Right lobe of liver (tissue), 6 donors: ENCODE data around the gene AMIGO1. TPM values are rescaled to one million over a fixed set of nuclear protein-coding genes. Genes with fewer than 3 reads are reported as not detected.

ENCODE experiments used
- ATAC-seq, 4 donors: fragments of 200-7000 bp; cut with Tn5 transposase; one replicate each; pipeline ENCODE4 v1.9.1; 2020; ENCODE audit warnings: mild to moderate bottlenecking in 4 of 4, moderate library complexity in 4 of 4
- DNase-seq, 3 donors: peaks; one replicate each; pipeline ENCODE4 v3.0.0-alpha.2; 2020
- H3K27ac ChIP-seq, 3 donors: fragments of 200-600 bp; one replicate each; pipeline ENCODE4 v1.8.0; 2022
- H3K27me3 ChIP-seq, 2 donors: fragments of 200-600 bp; one replicate each; pipeline ENCODE4 v1.8.0; 2022
- H3K36me3 ChIP-seq, 4 donors: fragments of 200-600 bp; sonication (generic) in 1 of 4; one replicate each; pipeline versions ENCODE4 v1.5.1 to v1.8.0; 2017 to 2022; ENCODE audit warnings: control low read depth in 1 of 4
- H3K4me1 ChIP-seq, 4 donors: fragments of 200-600 bp; sonication (generic) in 1 of 4; one replicate each; pipeline versions ENCODE4 v1.5.1 to v1.8.0; 2017 to 2022; ENCODE audit warnings: control low read depth in 1 of 4
- H3K4me3 ChIP-seq, 3 donors: fragments of 200-600 bp; one replicate each; pipeline ENCODE4 v1.8.0; 2022
- H3K9me3 ChIP-seq, 4 donors: fragments of 200-600 bp; sonication (generic) in 1 of 4; one replicate each; pipeline versions ENCODE4 v1.5.1 to v1.8.0; 2017 to 2022; ENCODE audit warnings: control low read depth in 1 of 4
- POLR2A ChIP-seq: fragments of 450-650 bp; IDR thresholded peaks from one replicate; pipeline ENCODE4 v1.6.1; 2017; ENCODE audit warnings: antibody characterized with exemption, mild to moderate bottlenecking
- whole genome bisulfite sequencing: methylation state at CpG from one replicate; pipeline ENCODE4 v1.1.6; 2018; ENCODE audit warnings: low coverage, low lambda C conversion rate; ENCODE audit not compliant: insufficient coverage; ENCODE audit errors: missing lambda C conversion rate; 5-methylcytosine and 5-hydroxymethylcytosine counted together
- intact Hi-C, 2 donors: fragments of 100-400 bp; cut with DNase I; formaldehyde crosslinking; loops; one replicate each; pipeline versions ENCODE4 v1.11.2 to v1.14.1; 2022
- total RNA-seq, 6 experiments: library from RNA; depleted of rRNA in 2 of 6; stranded (reverse); fragments of >200 nt in 2 of 6; fragmentation: NEBNext Ultra II Directional in 3 of 6; extraction: Animal tissue kit (Norgen Biotek cat#: 25700) in 3 of 6; gene quantifications; one replicate each; pipeline versions ENCODE4 v1.1.0 to v1.2.4, GENCODE V29; 2016 to 2023
- TF ChIP-seq, protein P1 (sequence below), 4 donors: fragments of 200-600 bp in 3 of 4; fragments of 450-650 bp in 1 of 4; IDR thresholded peaks; one replicate each; pipeline versions ENCODE4 v1.5.1 to v1.8.0; 2016 to 2022; ENCODE audit warnings: antibody characterized with exemption in 4 of 4, mild to moderate bottlenecking in 2 of 4
- donor health status: DM: no; HTN: yes; CAD: no.
- donor health status: DM: no; HTN: no; CAD: no.
- donor health status: DM: no; HTN: no; CAD: no.
- donor health status: DM: no; HTN: yes; CAD: no.
- donor health status: DM: no; HTN: yes; CAD: no.

The AMIGO1 gene
- total RNA-seq, 6 experiments from 2014 or later: 2.6 to 3.9 (median 3.2) TPM

DNA sequence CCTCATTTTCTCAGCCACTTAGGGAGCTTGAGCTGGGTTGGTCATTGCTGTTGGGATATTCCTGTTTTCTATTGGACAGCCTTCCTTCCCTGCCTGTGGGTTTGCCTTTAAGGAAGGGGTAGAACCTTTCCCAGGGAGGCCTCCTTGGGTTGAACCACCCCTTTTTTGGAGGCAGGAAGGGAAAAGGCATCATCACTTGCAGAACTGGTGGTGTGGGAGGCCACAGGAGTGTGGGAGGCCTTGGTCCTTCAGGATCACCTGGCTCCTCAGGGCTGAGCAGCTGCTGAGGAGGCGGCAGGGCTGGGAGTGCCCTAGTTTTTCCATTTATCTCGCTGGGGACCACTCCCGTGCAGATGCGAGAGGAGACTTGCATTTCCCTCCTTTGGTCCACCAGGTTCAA lies 16.3 kb downstream of the AMIGO1 start:
- no peak for ATAC-seq
- intact Hi-C loops: no loop called here
- no peak overlapping the region for H3K4me3 ChIP-seq
- WGBS: 0% methylated on average over 1 of the region's 4 CpGs
- peaks cover 0 to 9% (median 2%) of the 10 kb centered on the region in 4 donors for H3K4me1 ChIP-seq
- H3K27ac ChIP-seq: no peak overlapping the region
- peak in 1 of 3 donors; percentile 43 for DNase-seq
- TF ChIP-seq POLR2A: no peak
- TF ChIP-seq, protein P1, sequence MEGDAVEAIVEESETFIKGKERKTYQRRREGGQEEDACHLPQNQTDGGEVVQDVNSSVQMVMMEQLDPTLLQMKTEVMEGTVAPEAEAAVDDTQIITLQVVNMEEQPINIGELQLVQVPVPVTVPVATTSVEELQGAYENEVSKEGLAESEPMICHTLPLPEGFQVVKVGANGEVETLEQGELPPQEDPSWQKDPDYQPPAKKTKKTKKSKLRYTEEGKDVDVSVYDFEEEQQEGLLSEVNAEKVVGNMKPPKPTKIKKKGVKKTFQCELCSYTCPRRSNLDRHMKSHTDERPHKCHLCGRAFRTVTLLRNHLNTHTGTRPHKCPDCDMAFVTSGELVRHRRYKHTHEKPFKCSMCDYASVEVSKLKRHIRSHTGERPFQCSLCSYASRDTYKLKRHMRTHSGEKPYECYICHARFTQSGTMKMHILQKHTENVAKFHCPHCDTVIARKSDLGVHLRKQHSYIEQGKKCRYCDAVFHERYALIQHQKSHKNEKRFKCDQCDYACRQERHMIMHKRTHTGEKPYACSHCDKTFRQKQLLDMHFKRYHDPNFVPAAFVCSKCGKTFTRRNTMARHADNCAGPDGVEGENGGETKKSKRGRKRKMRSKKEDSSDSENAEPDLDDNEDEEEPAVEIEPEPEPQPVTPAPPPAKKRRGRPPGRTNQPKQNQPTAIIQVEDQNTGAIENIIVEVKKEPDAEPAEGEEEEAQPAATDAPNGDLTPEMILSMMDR (IDR thresholded peaks at IDR 0.05): no peak
- peaks cover 0 to 13% (median 0%) of the 10 kb centered on the region in 4 donors for H3K36me3 ChIP-seq
- H3K27me3 ChIP-seq: no peaks in the 10 kb centered on the region
- no peaks in the 10 kb centered on the region for H3K9me3 ChIP-seq

DNA sequence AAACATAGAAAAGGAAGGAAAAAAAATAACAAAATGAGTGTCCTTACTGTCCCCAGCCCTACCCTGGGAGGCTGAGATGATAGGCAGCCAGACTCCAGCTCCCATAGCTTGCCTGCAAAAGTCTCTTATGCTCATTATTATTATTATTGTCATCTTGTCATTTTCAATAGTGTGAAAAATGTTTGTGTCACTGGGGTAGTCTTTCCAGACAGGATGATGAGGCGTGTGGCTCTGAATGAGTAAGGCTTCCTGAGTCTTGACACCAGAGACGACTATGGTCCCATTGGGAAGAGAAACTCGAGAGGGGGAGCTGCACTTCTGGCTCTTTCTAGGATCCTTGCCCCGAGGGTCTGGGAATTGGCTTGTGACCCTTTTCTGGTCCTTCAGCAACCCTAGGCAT lies 16.7 kb downstream of the AMIGO1 start:
- Histone ChIP-seq H3K4me1 (peaks cover 0 to 9% (median 2%) of the 10 kb centered on the region in 4 donors), H3K27ac (no peak overlapping the region), H3K4me3 (no peak overlapping the region), H3K36me3 (peaks cover 0 to 13% (median 0%) of the 10 kb centered on the region in 4 donors), H3K9me3 (no peaks in the 10 kb centered on the region), H3K27me3 (no peaks in the 10 kb centered on the region)
- ATAC-seq (no peak), DNase-seq (no peak)
- TF ChIP-seq, protein P1 (IDR thresholded peaks at IDR 0.05): no peak
- TF ChIP-seq POLR2A: no peak
- WGBS: 81% methylated on average over 4 of the region's 4 CpGs
- intact Hi-C loops: no loop called here

DNA sequence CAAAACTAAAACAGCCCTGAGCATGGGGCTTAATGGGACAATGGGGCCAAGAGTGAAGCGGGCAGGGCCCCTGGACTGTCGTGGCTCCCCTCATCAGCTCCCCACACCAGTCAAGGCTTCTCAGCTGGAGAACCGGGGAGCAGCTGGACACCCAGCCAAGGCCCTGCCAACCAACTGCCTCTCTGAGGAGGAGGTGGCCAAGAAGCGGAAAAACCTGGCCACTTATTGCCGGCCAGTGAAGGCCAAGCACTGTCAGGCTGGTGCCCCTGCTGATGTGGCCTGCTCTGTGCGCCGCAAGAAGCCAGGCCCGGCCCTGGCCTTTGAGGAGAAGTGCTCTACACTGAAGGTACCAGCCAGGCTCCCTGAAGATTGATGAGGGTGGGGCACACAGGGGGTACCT lies 18.2 kb downstream of the AMIGO1 start:
- Histone ChIP-seq H3K4me1 (peaks cover 0 to 9% (median 2%) of the 10 kb centered on the region in 4 donors), H3K4me3 (no peak overlapping the region), H3K9me3 (no peaks in the 10 kb centered on the region), H3K36me3 (peaks cover 0 to 6% (median 0%) of the 10 kb centered on the region in 4 donors), H3K27me3 (no peaks in the 10 kb centered on the region), H3K27ac (no peak overlapping the region)
- whole genome bisulfite sequencing: 89% methylated on average over 4 of the region's 8 CpGs
- intact Hi-C loops: loop anchor here in 1 of 2 donors (2.0 kb wide), 1 partner anchor 39 kb away; no protein-coding TSS in a partner anchor
- no peak for DNase-seq
- TF ChIP-seq, protein P1 (IDR thresholded peaks at IDR 0.05): no peak
- no peak for TF ChIP-seq POLR2A
- ATAC-seq: no peak

DNA sequence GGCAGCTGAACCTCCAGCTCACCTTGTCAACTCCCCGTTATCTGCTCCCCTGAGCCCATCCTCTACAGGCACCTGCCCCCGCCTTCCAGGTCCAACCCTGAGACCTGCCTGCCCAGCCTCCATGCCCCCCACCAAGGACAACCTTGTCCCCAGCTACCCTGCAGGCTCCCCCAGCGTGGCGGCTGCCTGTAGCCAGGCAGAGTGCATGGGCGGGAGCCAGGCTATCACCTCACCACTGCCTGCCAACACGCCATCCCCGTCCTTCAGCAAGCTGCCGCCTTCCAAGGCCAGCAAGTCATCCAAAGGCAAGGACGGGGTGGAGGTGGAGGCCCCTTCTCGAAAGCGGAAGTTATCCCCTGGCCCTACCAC lies 18.6 kb downstream of the AMIGO1 start:
- 81% methylated on average over 5 of the region's 11 CpGs for WGBS
- Histone ChIP-seq H3K27ac (no peak overlapping the region), H3K36me3 (peaks cover 0 to 2% (median 0%) of the 10 kb centered on the region in 4 donors), H3K27me3 (no peaks in the 10 kb centered on the region), H3K4me1 (peaks cover 0 to 9% (median 2%) of the 10 kb centered on the region in 4 donors), H3K4me3 (no peak overlapping the region), H3K9me3 (no peaks in the 10 kb centered on the region)
- intact Hi-C loops: loop anchor here in 1 of 2 donors (2.0 kb wide), 1 partner anchor 40 kb away; no protein-coding TSS in a partner anchor
- ATAC-seq (no peak), DNase-seq (no peak)
- TF ChIP-seq, protein P1 (IDR thresholded peaks at IDR 0.05): no peak
- TF ChIP-seq POLR2A: no peak
